H1 (cell line): ENCODE data around the gene LUZP1. TPM values are rescaled to one million over a fixed set of nuclear protein-coding genes. Genes with fewer than 3 reads are reported as not detected.

Source experiments
- MAX ChIP-seq: IDR thresholded peaks from 2 replicates; pipeline ENCODE4 v1.6.1; 2012; ENCODE audit warnings: inconsistent platforms
- NANOG ChIP-seq: IDR thresholded peaks from 2 replicates; pipeline ENCODE4 v1.6.1; 2011; ENCODE audit warnings: low read length, low read depth, mild to moderate bottlenecking, inconsistent platforms; ENCODE audit not compliant: insufficient read depth, poor library complexity, severe bottlenecking
- SP2 ChIP-seq: IDR thresholded peaks from 2 replicates; pipeline ENCODE4 v1.6.1; 2012; ENCODE audit warnings: mild to moderate bottlenecking, low read length, inconsistent platforms
- polyA plus RNA-seq, 7 experiments: library from polyadenylated mRNA; depleted of rRNA in 3 of 7; stranded (reverse) in 5 of 7; unstranded in 2 of 7; fragments of >200 nt in 5 of 7; fragments of 200-250 nt in 2 of 7; gene quantifications; 1 replicate in 5 of 7; 2 replicates in 1 of 7; 4 replicates in 1 of 7; pipeline versions ENCODE4 v1.2.1 to v1.2.3, GENCODE V29; 2011 to 2013; ENCODE audit warnings: missing spikeins in 2 of 7, mixed read lengths in 2 of 7
- total RNA-seq: library from RNA; stranded (reverse); fragmentation: NEBNext Ultra II Directional; extraction: Animal tissue kit (Norgen Biotek cat#: 25700); gene quantifications from 2 replicates; pipeline ENCODE4 v1.2.1, GENCODE V29; 2021

LUZP1 gene
- total and polyA plus RNA-seq, 2 of the 8 experiments (the other 6 are each of a cell fraction or from before 2014, with no cell fraction given) = 14.0 to 60.5 TPM

GRCh38 chr1:23129846-23130245 is 38.8 kb downstream of the LUZP1 start (continued):
- TF ChIP-seq SP2 = no peak
- TF ChIP-seq NANOG = no peak
- no peak for TF ChIP-seq MAX
